Chondrocyte (in vitro differentiated cells): ENCODE results near the gene PALLD. TPM values are rescaled to one million over a fixed set of nuclear protein-coding genes. Genes with fewer than 3 reads are reported as not detected.

ENCODE experiments used
- DNase-seq: peaks from one replicate; pipeline ENCODE4 v3.0.0; 2021; ENCODE audit warnings: mixed read lengths, low spot score
- H3K27ac Mint-ChIP-seq: one replicate; pipeline ENCODE4 v1.8.0; 2021; ENCODE audit warnings: mild to moderate bottlenecking, moderate library complexity, mixed read lengths; ENCODE audit not compliant: unreplicated experiment
- H3K27me3 Mint-ChIP-seq: 2 replicates; pipeline ENCODE4 v1.8.0; 2021; ENCODE audit warnings: low read depth, mixed read lengths
- H3K36me3 Mint-ChIP-seq: 2 replicates; pipeline ENCODE4 v1.8.0; 2021; ENCODE audit warnings: low read depth, mixed read lengths
- H3K4me1 Mint-ChIP-seq: 2 replicates; pipeline ENCODE4 v1.8.0; 2021; ENCODE audit warnings: low read depth, mild to moderate bottlenecking, mixed read lengths
- H3K4me3 Mint-ChIP-seq: one replicate; pipeline ENCODE4 v1.8.0; 2021; ENCODE audit warnings: mild to moderate bottlenecking, moderate library complexity, mixed read lengths; ENCODE audit not compliant: unreplicated experiment
- H3K9me3 Mint-ChIP-seq: 2 replicates; pipeline ENCODE4 v1.8.0; 2021; ENCODE audit warnings: low read depth, mixed read lengths
- CTCF ChIP-seq: fragments of 200-600 bp; sonication (generic); IDR thresholded peaks from 2 replicates; pipeline ENCODE4 v1.5.0; 2021; ENCODE audit warnings: antibody characterized with exemption, mild to moderate bottlenecking, moderate library complexity
- total RNA-seq: library from RNA; stranded (reverse); gene quantifications from 3 replicates; pipeline ENCODE4 v1.2.1, GENCODE V29; 2021

The PALLD gene
- total RNA-seq, 1 donor from 2014 or later, result 900 TPM

GRCh38 chr4:168955674-168956073 is 458.8 kb downstream of the PALLD start:
- Mint-ChIP-seq H3K27me3 (no peaks in the 10 kb centered on the region), H3K9me3 (peaks cover 13% of the 10 kb centered on the region), H3K4me1 (peaks cover 4% of the 10 kb centered on the region), H3K4me3 (no peak overlapping the region), H3K36me3 (peaks cover 10% of the 10 kb centered on the region), H3K27ac (no peak overlapping the region)
- DNase-seq, result no peak
- no peak for TF ChIP-seq CTCF

GRCh38 chr4:168960716-168961115 is 463.9 kb downstream of the PALLD start:
- H3K4me3 Mint-ChIP-seq, result no peak overlapping the region
- peaks cover 10% of the 10 kb centered on the region for H3K36me3 Mint-ChIP-seq
- no peak for TF ChIP-seq CTCF
- H3K4me1 Mint-ChIP-seq, result no peaks in the 10 kb centered on the region
- no peaks in the 10 kb centered on the region for H3K27me3 Mint-ChIP-seq
- DNase-seq, result no peak
- H3K27ac Mint-ChIP-seq, result no peak overlapping the region
- H3K9me3 Mint-ChIP-seq, result peaks cover 12% of the 10 kb centered on the region

- no peak for TF ChIP-seq CTCF
- DNase-seq, result no peak
- Mint-ChIP-seq H3K27me3 (no peaks in the 10 kb centered on the region), H3K27ac (no peak overlapping the region), H3K36me3 (peaks cover 28% of the 10 kb centered on the region), H3K9me3 (peaks cover 36% of the 10 kb centered on the region), H3K4me3 (no peak overlapping the region), H3K4me1 (no peaks in the 10 kb centered on the region)
These were observed 475.7 kb downstream of the PALLD start for GRCh38 chr4:168972596-168972995.

Other genes starting within 250 kb of the PALLD start
- 4.2 to 7.1 TPM (median 5.9 TPM) in 3 replicates for gene DDX60, start 178.3 kb upstream of the PALLD start, total RNA-seq
- 4.2 to 7.5 TPM (median 4.9 TPM) in 3 replicates for gene DDX60L, start 16.6 kb upstream of the PALLD start, total RNA-seq